GM19467 (cell line): Measurements from ENCODE around the gene MEPE.

ENCODE experiments used
- ATAC-seq: cut with Tn5 transposase; IDR thresholded peaks from one replicate; pipeline ENCODE4 v1.9.1; 2021; ENCODE audit warnings: mild to moderate bottlenecking, moderate library complexity; ENCODE audit not compliant: unreplicated experiment

Gene MEPE

GRCh38 chr4:87832669-87833068 is at the start of gene MEPE:
Gene MEPE (plus strand): TSS chr4:87832969. CDS start chr4:87834715, 1,746 bp downstream.
- no peak for ATAC-seq

GRCh38 chr4:87783781-87784180 is 49.0 kb upstream of the MEPE start:
- ATAC-seq, result no peak

- ATAC-seq, result no peak
Observed at GRCh38 chr4:87785731-87786509, 46.8 kb upstream of the MEPE start.

GRCh38 chr4:87799301-87800113 is 33.3 kb upstream of the MEPE start, which contains the start of gene IBSP:
Gene IBSP (plus strand): TSS chr4:87799554. CDS start chr4:87802362, 2,808 bp downstream.
- no peak for ATAC-seq

GRCh38 chr4:87802858-87803257 is 29.9 kb upstream of the MEPE start:
- no peak for ATAC-seq

GRCh38 chr4:87803421-87803820 is 29.3 kb upstream of the MEPE start:
- no peak for ATAC-seq

GRCh38 chr4:87804871-87805270 is 27.9 kb upstream of the MEPE start:
- ATAC-seq, result no peak

- ATAC-seq, result no peak
Observed at GRCh38 chr4:87805971-87806370, 26.8 kb upstream of the MEPE start.

- ATAC-seq, result no peak
Observed at GRCh38 chr4:87806520-87806919, 26.2 kb upstream of the MEPE start.

GRCh38 chr4:87807402-87807801 is 25.4 kb upstream of the MEPE start:
- ATAC-seq, result no peak

GRCh38 chr4:87811977-87812376 is 20.8 kb upstream of the MEPE start:
- ATAC-seq, result no peak

GRCh38 chr4:87819281-87819919 is 13.4 kb upstream of the MEPE start:
- ATAC-seq, result no peak

GRCh38 chr4:87823200-87823599 is 9.6 kb upstream of the MEPE start:
- no peak for ATAC-seq

GRCh38 chr4:87823724-87824123 is 9.0 kb upstream of the MEPE start:
- no peak for ATAC-seq

- ATAC-seq, result no peak
Observed at GRCh38 chr4:87824352-87824751, 8.4 kb upstream of the MEPE start.

GRCh38 chr4:87834401-87834800 is 1.6 kb downstream of the MEPE start:
- ATAC-seq, result no peak

GRCh38 chr4:87835197-87835596 is 2.4 kb downstream of the MEPE start:
- ATAC-seq, result no peak

GRCh38 chr4:87835743-87836142 is 3.0 kb downstream of the MEPE start:
- no peak for ATAC-seq

- no peak for ATAC-seq
Observed at GRCh38 chr4:87838205-87838604, 5.4 kb downstream of the MEPE start.

- no peak for ATAC-seq
Observed at GRCh38 chr4:87838890-87839591, 6.3 kb downstream of the MEPE start.

- no peak for ATAC-seq
Observed at GRCh38 chr4:87839592-87839946, 6.8 kb downstream of the MEPE start.
